ENCODE measurements around the gene AFAP1L1.

The AFAP1L1 gene

GRCh38 chr5:149288436-149288835, 16.8 kb downstream of the AFAP1L1 start:
- DNase-seq = no peak

- DNase-seq = no peak
These were observed 17.6 kb downstream of the AFAP1L1 start for GRCh38 chr5:149289301-149289700.

DNA sequence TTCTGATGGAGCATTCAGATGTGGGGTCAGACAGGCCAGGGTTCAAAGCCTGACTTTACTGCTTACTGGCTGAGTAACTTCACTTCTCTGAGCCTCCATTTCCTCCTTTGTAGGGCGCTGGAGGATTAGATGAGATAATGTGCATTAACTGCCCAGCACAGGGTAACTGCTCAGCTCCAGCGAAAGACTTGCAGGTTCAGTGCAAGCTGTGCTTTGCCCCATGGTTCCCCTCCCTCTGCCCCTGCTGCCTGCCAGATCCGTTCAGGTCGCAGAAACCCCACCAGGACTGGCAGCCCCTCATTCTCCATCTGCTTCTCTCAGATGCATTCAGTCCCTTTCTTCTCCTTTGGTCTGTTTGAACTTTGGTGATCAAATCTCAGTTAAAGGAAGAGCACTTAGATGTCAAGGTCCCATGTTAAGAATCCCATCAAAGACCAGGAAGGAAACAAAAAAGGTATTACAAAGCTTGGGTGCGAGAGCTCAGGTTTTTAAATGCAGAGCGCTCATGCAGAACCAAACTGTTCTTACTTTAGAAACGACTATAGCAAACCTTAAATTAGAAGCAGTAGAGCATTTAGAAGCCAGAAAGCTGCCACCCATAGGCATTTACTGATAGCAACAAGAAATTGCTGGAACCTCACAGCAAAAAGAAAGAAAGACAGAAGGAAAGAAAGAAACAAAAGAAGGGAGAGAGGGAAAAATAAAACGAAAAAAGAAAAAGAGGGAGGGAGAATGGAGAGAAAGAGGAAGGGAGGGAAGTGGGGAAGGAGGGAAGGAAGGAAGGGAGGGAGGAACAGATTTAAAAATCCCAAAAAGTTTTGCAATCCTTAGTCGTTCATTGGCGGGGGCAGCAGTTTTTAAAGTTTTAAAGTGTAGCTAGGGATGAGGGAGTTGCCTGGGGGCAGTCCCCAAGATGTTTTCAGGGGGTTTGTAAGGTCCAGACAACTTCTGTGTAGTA, 23.5 kb downstream of the AFAP1L1 start:
- DNase-seq = no peak

DNA sequence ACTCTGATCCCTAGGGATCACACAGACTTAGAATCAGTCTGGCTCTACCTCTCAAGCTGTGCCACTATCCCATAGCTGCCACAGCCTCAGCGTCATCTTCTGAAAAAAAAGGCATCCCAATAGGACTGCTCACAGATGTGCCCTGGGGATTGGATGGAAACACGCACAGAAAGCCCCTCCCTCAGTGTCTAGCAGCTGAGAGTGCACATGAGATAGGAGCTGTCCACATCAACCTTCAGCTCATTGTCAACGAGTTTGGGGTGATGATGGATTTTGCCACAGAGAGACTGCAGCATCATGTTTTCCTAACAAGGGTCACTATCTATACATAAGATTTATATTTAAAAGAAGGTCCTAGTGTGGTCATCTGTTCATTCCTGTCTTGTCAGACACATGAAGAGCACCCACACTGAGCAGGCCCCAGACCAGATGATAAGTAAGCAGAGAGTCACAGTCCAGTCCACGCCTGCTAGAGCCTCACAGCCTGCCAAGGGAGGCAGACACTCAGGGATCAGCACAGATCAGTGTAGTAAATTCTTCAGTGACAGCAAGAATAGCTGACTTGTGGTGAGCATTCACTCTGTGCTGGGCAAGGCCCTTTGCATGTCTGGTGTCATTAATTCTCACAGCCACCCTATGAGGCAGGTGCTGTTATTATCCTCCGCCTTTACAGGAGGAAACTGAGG, 25.8 kb downstream of the AFAP1L1 start:
- no peak for DNase-seq

- DNase-seq = no peak
These were observed 26.5 kb downstream of the AFAP1L1 start for GRCh38 chr5:149298163-149298562.

GRCh38 chr5:149298842-149299404, 27.3 kb downstream of the AFAP1L1 start:
- no peak for DNase-seq

GRCh38 chr5:149299451-149300054, 27.9 kb downstream of the AFAP1L1 start:
- DNase-seq = no peak

DNA sequence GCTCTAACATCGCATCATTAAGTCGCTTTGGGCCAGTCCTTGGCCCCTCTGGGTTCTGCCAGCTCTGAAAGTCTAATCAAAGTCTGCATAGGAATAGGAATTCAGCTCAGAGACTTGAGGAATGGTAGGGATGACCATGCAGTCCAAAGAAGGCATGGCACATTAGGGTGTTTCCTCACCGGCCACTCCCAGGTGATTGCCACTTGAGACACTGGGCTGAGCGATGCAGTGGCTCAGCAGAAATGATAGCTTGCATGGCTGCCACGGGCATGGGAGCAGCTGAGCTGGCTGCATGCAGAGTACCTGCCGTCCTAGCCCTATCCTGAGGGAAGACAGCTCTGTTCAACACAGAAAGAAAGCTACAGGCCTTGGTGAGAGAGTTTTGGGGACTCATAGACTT, 28.8 kb downstream of the AFAP1L1 start:
- DNase-seq = no peak

DNA sequence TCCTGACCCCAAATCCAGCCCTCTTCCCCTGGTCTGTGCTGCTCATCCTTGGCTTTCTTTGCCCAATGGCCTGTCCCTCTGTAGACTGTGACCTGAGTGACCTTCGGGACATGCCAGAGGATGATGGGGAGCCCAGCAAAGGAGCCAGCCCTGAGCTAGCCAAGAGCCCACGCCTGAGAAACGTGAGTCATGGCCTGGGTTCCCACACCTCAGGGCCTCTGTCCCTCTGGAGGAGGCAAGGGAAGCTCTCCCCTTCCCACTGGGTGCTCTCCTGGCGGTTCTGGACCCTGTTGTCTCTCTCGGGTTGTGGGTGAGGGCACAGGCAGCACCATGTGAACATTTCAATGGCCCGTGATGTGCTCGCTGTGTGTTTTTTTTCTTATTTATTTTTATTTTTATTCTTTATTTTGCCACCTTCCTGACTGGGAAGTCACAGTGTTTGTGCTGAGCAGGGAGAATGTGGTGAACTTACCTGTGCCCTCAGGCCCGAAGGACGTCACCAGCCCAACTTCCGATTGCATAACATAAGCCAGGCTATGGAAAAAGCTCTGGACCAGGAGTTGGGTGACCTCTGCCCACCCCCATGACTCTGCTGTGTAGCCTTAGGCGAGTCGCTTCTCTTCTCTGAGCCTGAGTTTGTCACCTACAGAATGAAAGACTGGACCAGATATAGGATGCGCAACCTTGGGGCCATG, 29.5 kb downstream of the AFAP1L1 start:
- DNase-seq = no peak

DNA sequence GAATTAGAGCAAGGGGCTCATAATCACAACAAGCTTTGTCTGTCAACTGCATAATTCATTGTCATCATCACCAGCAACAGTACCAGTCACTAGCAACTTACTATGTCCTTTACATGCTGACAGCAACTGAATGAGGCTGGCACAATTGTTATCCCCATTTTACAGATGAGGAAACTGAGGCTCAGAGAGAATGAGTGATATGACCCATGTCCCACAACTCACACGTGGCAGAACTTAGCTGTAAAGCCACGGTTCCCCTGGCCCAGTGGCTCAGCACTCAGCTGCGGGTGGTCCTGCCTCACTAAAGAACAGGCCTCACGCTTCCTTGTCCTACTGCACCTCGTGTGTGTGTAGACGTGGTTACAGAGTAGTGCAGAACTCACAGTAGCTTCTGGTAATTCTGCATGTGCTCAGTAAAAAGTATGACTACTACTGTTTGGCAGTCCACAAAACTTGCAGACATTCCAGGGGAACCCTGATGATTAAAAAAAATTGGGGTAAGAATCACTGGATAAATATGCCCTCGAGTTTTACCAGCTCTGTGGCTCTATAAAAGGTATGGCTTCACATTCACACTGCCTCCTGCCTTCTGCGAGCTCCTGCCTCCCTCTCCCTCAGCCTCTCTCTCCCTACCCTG, 30.2 kb downstream of the AFAP1L1 start:
- no peak for DNase-seq

GRCh38 chr5:149302641-149303040, 31.0 kb downstream of the AFAP1L1 start:
- DNase-seq = no peak

DNA sequence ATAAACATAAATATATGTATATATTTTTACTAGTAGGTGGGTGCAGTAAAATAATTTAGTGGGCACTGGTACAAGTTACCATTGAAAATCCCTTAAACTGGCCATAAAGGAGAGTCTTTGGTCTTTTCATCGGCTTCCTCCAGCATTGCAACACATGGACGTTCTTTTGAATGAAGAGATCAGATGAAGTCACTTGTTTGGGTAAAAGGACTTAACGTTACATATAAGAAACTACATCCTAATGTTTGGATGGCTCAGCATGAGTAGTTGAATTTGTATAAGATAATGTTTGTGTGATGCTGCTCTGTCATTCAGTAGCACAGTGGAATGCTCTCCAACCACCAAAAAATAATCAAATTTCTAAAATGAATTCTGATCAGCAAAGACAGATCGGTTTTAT, 31.6 kb downstream of the AFAP1L1 start:
- no peak for DNase-seq

DNA sequence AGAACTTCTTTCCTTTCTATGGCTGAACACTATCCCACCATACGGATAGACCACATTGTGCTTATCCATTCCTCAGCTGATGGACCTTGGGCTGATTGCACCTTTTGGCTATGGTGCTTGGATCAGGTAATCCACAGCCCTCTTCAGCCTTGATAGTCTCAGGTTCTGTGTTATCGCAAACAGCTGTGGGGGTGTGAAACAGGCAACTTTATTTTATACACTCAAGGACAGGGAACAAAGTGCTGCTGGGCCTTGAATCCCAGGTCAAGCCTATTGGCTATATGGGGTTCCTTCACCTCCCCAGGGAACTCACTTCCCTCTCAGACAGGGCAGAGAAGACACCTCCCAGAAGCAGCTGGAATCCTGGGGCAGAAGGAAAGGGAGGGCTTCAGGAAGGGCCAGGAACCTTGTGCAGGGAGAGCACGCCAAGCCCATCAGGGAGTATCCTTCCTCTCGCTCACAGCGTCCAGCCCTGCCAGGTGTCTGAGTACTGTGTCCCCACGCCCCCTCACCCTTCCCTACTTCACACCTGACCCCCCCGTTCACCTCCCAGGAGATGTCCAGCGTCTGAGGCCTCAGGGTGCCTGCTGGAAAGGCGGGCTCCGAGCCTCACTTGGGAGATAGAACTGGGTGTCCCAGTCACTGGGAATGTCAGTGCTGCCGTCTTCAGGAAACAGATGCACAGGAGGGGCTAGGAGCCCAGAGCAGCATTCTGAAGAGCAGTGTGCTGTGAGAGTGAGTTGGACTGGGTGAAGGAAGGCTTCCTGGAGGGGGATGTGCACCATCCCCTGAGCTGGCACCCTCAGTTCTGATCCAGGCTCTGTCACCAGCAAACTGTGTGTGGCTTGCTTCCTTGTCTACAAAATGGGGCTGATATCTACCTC, 32.8 kb downstream of the AFAP1L1 start:
- DNase-seq = no peak

GRCh38 chr5:149309354-149309753, 37.7 kb downstream of the AFAP1L1 start:
- DNase-seq = no peak

DNA sequence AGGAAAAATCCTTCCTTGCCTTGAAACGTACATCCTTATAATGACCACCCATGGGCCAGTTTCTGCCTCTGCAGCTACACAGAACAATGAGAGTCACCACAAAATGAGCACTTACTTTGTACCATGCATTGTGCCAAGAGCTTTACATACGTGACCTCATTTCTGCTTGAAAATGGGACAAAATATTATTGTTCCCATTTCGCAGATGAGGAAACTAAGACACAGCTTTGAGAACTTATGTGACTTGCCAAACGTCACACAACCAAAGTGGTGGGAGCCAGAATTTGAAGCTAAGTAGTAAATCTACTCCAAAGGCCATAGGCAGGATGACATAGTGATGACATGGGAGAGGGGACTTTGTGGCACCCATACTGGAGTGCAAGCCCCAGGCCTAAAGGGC, 38.8 kb downstream of the AFAP1L1 start:
- DNase-seq = no peak

GRCh38 chr5:149310947-149311658, 39.4 kb downstream of the AFAP1L1 start:
- DNase-seq = no peak

GRCh38 chr5:149313151-149313841, 41.6 kb downstream of the AFAP1L1 start:
- no peak for DNase-seq

DNA sequence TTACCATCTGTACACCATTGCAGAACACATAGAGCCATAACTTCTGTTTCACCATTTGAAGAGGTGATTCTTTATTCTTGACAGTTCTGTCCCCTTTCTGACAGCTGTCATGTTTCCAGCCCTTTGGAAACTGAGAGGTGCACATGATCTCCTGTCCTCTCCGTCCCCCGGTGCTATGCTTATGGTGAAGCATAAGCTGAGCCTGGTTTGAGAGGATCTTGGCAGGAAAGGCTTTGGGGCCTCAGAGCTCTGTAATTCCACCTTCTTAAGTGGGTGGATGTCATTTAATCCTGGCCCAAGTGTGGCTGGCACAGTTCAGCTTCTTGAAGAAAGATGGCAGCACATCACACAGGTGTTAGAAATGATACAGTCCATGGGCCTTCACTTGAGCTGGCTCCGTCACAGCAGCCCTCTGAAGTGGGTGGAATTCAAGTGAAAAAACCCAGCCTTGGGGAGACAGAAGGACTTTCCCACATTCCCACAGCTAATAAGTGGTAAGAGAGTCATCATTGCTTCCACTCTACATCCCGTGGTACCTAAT, 43.0 kb downstream of the AFAP1L1 start:
- DNase-seq = no peak

DNA sequence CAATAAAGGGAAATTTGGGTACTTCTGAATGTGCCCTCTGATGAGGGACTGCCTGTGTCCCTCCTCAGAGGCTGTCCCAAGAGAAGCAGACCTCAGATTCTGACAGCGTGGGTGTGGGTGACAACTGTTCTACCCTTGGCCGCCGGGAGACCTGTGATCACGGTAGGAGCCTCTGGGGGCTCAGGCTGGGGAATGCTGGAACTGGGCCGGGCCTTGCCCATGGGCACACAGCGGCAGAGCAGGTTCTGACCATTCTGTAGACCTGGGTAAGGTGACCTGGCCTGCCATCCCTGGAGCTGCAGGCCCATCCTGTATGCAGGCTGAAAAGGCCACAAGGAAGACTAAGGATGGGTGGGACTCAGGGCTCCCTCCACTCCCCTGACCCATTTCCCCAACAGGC, 44.1 kb downstream of the AFAP1L1 start:
- DNase-seq = no peak

All from activated CD4-positive, alpha-beta T cell treated with anti-CD3 and anti-CD28 coated beads for 48 hours (primary cell).